Ishikawa (cell line): ENCODE data around the gene LRP8.

ENCODE experiments used
- CEBPB ChIP-seq: IDR thresholded peaks from 2 replicates; pipeline ENCODE4 v1.6.1; 2012
- CREB1 ChIP-seq: IDR thresholded peaks from 2 replicates; pipeline ENCODE4 v1.6.1; 2012; ENCODE audit warnings: low read depth
- EGR1 ChIP-seq: IDR thresholded peaks from 2 replicates; pipeline ENCODE4 v1.6.1; 2012
- EP300 ChIP-seq: IDR thresholded peaks from 2 replicates; pipeline ENCODE4 v1.6.1; 2012; ENCODE audit warnings: borderline replicate concordance
- FOXM1 ChIP-seq: IDR thresholded peaks from 2 replicates; pipeline ENCODE4 v1.6.1; 2012; ENCODE audit warnings: low read depth, borderline replicate concordance
- NFIC ChIP-seq: IDR thresholded peaks from 2 replicates; pipeline ENCODE4 v1.6.1; 2012
- RAD21 ChIP-seq: IDR thresholded peaks from 2 replicates; pipeline ENCODE4 v1.6.1; 2012; ENCODE audit warnings: low read depth
- TAF1 ChIP-seq: IDR thresholded peaks from 2 replicates; pipeline ENCODE4 v1.6.1; 2012; ENCODE audit warnings: low read depth, mild to moderate bottlenecking
- TCF12 ChIP-seq: IDR thresholded peaks from 2 replicates; pipeline ENCODE4 v1.6.1; 2012; ENCODE audit warnings: low read depth
- TEAD4 ChIP-seq: IDR thresholded peaks from 2 replicates; pipeline ENCODE4 v1.6.1; 2012
- USF1 ChIP-seq: IDR thresholded peaks from 2 replicates; pipeline ENCODE4 v1.6.1; 2012
- YY1 ChIP-seq: IDR thresholded peaks from 2 replicates; pipeline ENCODE4 v1.6.1; 2012; ENCODE audit warnings: low read depth
- ZBTB7A ChIP-seq: IDR thresholded peaks from 2 replicates; pipeline ENCODE4 v1.6.1; 2012; ENCODE audit warnings: low read depth
- TF ChIP-seq, protein P1 (sequence below): IDR thresholded peaks from 2 replicates; pipeline ENCODE4 v1.6.1; 2012
- TF ChIP-seq, protein P2 (sequence below): IDR thresholded peaks from 2 replicates; pipeline ENCODE4 v1.6.1; 2012; ENCODE audit warnings: low read depth, mild to moderate bottlenecking

The LRP8 gene

DNA sequence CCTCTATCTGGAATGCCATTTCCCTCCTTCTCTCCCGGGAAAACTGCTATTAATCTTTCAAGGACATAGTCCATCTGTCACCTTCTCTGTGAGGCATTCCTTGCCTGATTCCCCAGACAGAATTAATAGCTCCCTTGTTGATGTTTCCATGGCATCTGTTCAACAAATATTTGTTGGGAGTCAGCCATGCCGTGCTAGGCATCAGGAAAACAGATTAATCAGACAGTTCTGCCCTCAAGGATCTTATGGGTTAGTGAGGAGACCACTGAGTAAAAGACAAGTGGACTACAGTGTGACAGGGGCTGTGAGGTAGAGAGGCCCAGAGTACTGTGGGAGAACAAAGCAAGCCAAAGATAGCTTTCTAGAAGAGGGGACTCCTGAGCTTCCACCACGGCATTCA, 78.2 kb downstream of the LRP8 start:
- no peak for TF ChIP-seq YY1
- TF ChIP-seq EP300: no peak
- no peak for TF ChIP-seq CREB1
- TF ChIP-seq, protein P1, sequence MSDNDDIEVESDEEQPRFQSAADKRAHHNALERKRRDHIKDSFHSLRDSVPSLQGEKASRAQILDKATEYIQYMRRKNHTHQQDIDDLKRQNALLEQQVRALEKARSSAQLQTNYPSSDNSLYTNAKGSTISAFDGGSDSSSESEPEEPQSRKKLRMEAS: no peak
- no peak for TF ChIP-seq TEAD4
- no peak for TF ChIP-seq RAD21
- TF ChIP-seq TCF12: no peak
- TF ChIP-seq CEBPB: no peak
- no peak for TF ChIP-seq TAF1
- no peak for TF ChIP-seq NFIC

DNA sequence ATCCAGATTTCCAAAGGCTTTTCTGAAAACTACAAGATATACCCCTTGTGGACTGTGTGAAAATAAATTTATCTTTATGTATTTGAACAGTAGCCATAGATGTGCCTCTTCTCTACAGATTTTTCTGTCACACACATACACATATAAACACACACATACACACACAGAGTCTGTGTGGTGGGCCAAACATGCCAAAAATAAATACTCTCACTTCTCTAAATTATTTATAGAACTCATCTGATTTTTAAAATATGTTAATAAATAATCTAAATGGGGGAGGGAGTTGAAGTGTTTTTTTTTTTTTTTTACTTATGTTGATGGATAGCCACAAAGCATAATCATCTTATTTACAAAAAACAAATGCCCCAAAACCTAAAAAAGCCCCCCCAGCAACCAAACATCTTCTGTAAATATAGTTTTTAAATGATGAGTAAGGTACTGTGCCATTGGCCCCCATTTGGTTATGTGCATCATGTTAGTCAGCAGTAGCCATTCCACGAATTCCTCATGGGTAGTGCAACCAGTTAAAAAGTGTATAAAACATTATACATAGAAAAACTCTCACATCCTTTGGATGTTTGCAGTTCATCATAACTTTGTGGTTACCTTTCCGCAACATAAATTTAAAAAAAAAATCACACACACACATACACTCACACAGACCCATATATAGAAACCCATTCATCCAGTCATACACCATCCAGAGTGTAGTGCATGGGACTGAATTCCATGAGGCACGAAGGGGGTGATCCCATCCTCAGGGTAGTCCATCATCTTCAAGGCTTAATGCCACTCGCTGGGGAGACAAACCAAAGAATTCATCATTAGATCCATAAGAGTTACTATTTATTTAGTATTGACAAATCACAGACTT, 81.4 kb downstream of the LRP8 start:
- TF ChIP-seq TAF1: no peak
- no peak for TF ChIP-seq CEBPB
- TF ChIP-seq RAD21: no peak

GRCh38 chr1:53244141-53244540, 83.7 kb downstream of the LRP8 start:
- TF ChIP-seq, protein P2, sequence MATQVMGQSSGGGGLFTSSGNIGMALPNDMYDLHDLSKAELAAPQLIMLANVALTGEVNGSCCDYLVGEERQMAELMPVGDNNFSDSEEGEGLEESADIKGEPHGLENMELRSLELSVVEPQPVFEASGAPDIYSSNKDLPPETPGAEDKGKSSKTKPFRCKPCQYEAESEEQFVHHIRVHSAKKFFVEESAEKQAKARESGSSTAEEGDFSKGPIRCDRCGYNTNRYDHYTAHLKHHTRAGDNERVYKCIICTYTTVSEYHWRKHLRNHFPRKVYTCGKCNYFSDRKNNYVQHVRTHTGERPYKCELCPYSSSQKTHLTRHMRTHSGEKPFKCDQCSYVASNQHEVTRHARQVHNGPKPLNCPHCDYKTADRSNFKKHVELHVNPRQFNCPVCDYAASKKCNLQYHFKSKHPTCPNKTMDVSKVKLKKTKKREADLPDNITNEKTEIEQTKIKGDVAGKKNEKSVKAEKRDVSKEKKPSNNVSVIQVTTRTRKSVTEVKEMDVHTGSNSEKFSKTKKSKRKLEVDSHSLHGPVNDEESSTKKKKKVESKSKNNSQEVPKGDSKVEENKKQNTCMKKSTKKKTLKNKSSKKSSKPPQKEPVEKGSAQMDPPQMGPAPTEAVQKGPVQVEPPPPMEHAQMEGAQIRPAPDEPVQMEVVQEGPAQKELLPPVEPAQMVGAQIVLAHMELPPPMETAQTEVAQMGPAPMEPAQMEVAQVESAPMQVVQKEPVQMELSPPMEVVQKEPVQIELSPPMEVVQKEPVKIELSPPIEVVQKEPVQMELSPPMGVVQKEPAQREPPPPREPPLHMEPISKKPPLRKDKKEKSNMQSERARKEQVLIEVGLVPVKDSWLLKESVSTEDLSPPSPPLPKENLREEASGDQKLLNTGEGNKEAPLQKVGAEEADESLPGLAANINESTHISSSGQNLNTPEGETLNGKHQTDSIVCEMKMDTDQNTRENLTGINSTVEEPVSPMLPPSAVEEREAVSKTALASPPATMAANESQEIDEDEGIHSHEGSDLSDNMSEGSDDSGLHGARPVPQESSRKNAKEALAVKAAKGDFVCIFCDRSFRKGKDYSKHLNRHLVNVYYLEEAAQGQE: no peak
- TF ChIP-seq CEBPB (no peak), ZBTB7A (no peak), TCF12 (no peak), FOXM1 (no peak), EP300 (no peak), EGR1 (no peak), TEAD4 (no peak), RAD21 (no peak), CREB1 (no peak)

DNA sequence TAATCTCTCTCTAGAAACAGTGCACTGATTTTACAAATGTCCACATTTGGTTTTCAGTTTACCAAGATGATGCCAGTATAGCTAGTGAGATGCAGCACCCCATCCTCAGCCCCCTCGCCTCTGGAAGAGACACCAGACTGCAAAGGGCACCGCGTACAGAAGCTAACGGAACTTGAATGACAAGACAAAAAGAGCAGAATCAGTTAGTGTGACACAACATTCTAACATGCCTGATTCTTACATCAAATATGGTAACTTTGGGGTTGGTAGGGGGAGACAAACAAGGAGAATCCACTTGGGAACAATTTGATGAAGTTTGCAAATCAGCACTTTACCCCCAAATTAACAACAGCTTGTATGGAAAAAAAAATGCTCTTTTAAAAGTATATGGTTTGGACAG, 85.5 kb downstream of the LRP8 start:
- TF ChIP-seq USF1 (no peak), RAD21 (no peak), TAF1 (no peak), YY1 (no peak), EP300 (no peak), EGR1 (no peak), TCF12 (no peak), FOXM1 (no peak), CEBPB (no peak), CREB1 (no peak), TEAD4 (no peak), ZBTB7A (no peak), NFIC (no peak)
- TF ChIP-seq, protein P1: no peak
- TF ChIP-seq, protein P2: no peak

DNA sequence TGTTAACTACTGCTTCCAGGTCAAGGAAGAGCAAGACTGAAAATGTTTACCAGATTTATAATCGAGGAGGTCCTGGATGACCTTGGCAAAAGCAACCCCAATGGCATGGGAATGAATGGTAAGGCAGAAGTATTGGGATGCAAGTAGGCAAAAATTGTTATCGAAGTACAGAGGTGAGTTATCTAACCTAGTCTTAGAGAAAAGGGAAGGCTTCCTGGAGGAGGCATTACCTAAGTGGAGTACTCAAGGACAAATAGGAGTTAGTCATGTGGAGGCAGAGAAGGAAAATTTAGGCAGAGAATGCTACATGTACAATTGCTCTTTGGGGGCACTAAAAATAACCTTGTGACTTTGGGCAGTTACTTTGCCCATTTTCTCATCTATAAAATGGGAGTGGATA, 86.0 kb downstream of the LRP8 start:
- TF ChIP-seq TCF12 (no peak), USF1 (no peak), EGR1 (no peak), YY1 (no peak), RAD21 (no peak)
